GM10248 (cell line): ENCODE results near the gene CEP41.

Source experiments
- CTCF ChIA-PET: fragments of 300-600 bp; sonication (Branson Sonifier 250); formaldehyde crosslinking; extraction: SDS; loops from one replicate; lab custom pipeline; 2021; ENCODE audit warnings: antibody characterized with exemption; lab: Yijun Ruan, JAX
- POLR2A ChIA-PET: fragments of 350-650 bp; sonication (Branson Sonifier 250); formaldehyde crosslinking; extraction: SDS; loops from one replicate; lab custom pipeline; 2020; ENCODE audit warnings: antibody characterized with exemption; lab: Yijun Ruan, JAX
- DNase-seq: peaks from one replicate; pipeline ENCODE4 v3.0.0; 2012; ENCODE audit errors: extremely low spot score
- CTCF ChIP-seq: IDR thresholded peaks from 2 replicates; pipeline ENCODE4 v1.5.1; 2012; ENCODE audit warnings: mild to moderate bottlenecking, low read depth; ENCODE audit errors: extremely low read depth, missing control alignments, control extremely low read depth

The CEP41 gene

GRCh38 chr7:130397051-130397757 lies 43.6 kb downstream of the CEP41 start:
- no peak for DNase-seq
- no peak for TF ChIP-seq CTCF
- ChIA-PET POLR2A (no interaction called here), CTCF (interaction anchor here (1.0 to 1.4 kb wide), 2 partner anchors 15 kb away, joined by 3 to 4 read pairs; no protein-coding TSS in a partner anchor)

GRCh38 chr7:130396109-130396508 lies 44.7 kb downstream of the CEP41 start:
- no peak for DNase-seq
- TF ChIP-seq CTCF: no peak
- CTCF ChIA-PET: interaction anchor here (1.0 kb wide), 1 partner anchor 16 kb away, joined by 3 read pairs; no protein-coding TSS in a partner anchor
- POLR2A ChIA-PET: no interaction called here

GRCh38 chr7:130395421-130395820 lies 45.4 kb downstream of the CEP41 start:
- POLR2A ChIA-PET: no interaction called here
- no peak for DNase-seq
- TF ChIP-seq CTCF: no peak
- CTCF ChIA-PET: no interaction called here

GRCh38 chr7:130394421-130395195 lies 46.2 kb downstream of the CEP41 start:
- no peak for DNase-seq
- TF ChIP-seq CTCF: no peak
- ChIA-PET POLR2A (no interaction called here), CTCF (interaction anchor here (1.3 kb wide), 1 partner anchor 18 kb away, joined by 4 read pairs; no protein-coding TSS in a partner anchor)

GRCh38 chr7:130393841-130394411 lies 46.9 kb downstream of the CEP41 start:
- ChIA-PET POLR2A (no interaction called here), CTCF (interaction anchor here (1.0 to 1.3 kb wide), 2 partner anchors 9 to 19 kb away, joined by 3 to 4 read pairs; no protein-coding TSS in a partner anchor)
- TF ChIP-seq CTCF: no peak
- DNase-seq: no peak

GRCh38 chr7:130393101-130393561 lies 47.7 kb downstream of the CEP41 start:
- no peak for DNase-seq
- CTCF ChIA-PET: interaction anchor here (1.0 kb wide), 2 partner anchors 8 to 21 kb away, joined by 3 to 4 read pairs; no protein-coding TSS in a partner anchor
- POLR2A ChIA-PET: no interaction called here
- TF ChIP-seq CTCF: no peak
